IMR-90 (cell line): ENCODE measurements around the gene PDLIM4. TPM values are rescaled to one million over a fixed set of nuclear protein-coding genes. Genes with fewer than 3 reads are reported as not detected.

Experiments
- ATAC-seq: fragments of 200-7000 bp; cut with Tn5 transposase; 2 replicates; pipeline ENCODE4 v1.9.1; 2020; ENCODE audit warnings: low read depth, mild to moderate bottlenecking, moderate library complexity
- BruUV-seq: library from RNA; stranded (reverse); fragments of 400-500 nt; replicated peaks from 2 replicates; lab custom pipeline; 2021; lab: Mats Ljungman, UMichigan
- CTCF ChIA-PET: fragments of 300-600 bp; formaldehyde crosslinking; extraction: SDS; loops from one replicate; lab custom pipeline; 2021; ENCODE audit warnings: antibody characterized with exemption; lab: Yijun Ruan, JAX
- POLR2A ChIA-PET: fragments of 300-600 bp; sonication (Branson Sonifier 250); formaldehyde crosslinking; loops from one replicate; lab custom pipeline; 2022; ENCODE audit warnings: antibody characterized with exemption; ENCODE audit not compliant: unreplicated experiment; lab: Charles Lee
- DNase-seq: peaks from one replicate; pipeline ENCODE4 v3.0.0; 2013
- H2AFZ ChIP-seq: replicated peaks from 2 replicates; pipeline ENCODE3; 2013; ENCODE audit warnings: low read length, mild to moderate bottlenecking; ENCODE audit not compliant: poor library complexity
- H2AK5ac ChIP-seq: 2 replicates; pipeline ENCODE4 v1.6.1; 2013; ENCODE audit warnings: low read depth, low read length, inconsistent platforms
- H2AK9ac ChIP-seq: replicated peaks from 2 replicates; pipeline ENCODE3; 2013; ENCODE audit warnings: mild to moderate bottlenecking, low read depth, low read length, moderate library complexity; ENCODE audit not compliant: poor library complexity
- H2BK120ac ChIP-seq: 2 replicates; pipeline ENCODE4 v1.6.1; 2013; ENCODE audit warnings: low read depth, low read length, inconsistent platforms
- H2BK15ac ChIP-seq: 3 replicates; pipeline ENCODE4 v1.6.1; 2013; ENCODE audit warnings: low read depth, low read length, inconsistent platforms
- H2BK20ac ChIP-seq: 2 replicates; pipeline ENCODE4 v1.6.1; 2013; ENCODE audit warnings: low read depth, mild to moderate bottlenecking, inconsistent platforms, low read length, moderate library complexity
- H2BK5ac ChIP-seq: 2 replicates; pipeline ENCODE4 v1.6.1; 2013; ENCODE audit warnings: mild to moderate bottlenecking, low read depth, low read length, inconsistent platforms; ENCODE audit not compliant: poor library complexity, severe bottlenecking
- H3K14ac ChIP-seq: replicated peaks from 2 replicates; pipeline ENCODE4 v1.6.1; 2013; ENCODE audit warnings: low read depth, low read length, inconsistent platforms
- H3K18ac ChIP-seq: 2 replicates; pipeline ENCODE4 v1.6.1; 2013; ENCODE audit warnings: low read depth, low read length, control low read depth
- H3K23ac ChIP-seq: 2 replicates; pipeline ENCODE4 v1.6.1; 2013; ENCODE audit warnings: low read depth, low read length, inconsistent platforms
- H3K27ac ChIP-seq: 2 replicates; pipeline ENCODE4 v1.5.1; 2013; ENCODE audit warnings: mild to moderate bottlenecking, control low read depth, low read length; ENCODE audit not compliant: insufficient read depth
- H3K27me3 ChIP-seq: 2 replicates; pipeline ENCODE4 v1.6.1; 2013; ENCODE audit warnings: low read length; ENCODE audit not compliant: control insufficient read depth, insufficient read depth
- H3K36me3 ChIP-seq: 2 replicates; pipeline ENCODE4 v1.6.1; 2013; ENCODE audit warnings: low read length, mixed read lengths; ENCODE audit not compliant: control insufficient read depth, insufficient read depth
- H3K4ac ChIP-seq: 2 replicates; pipeline ENCODE4 v1.6.1; 2013; ENCODE audit warnings: low read depth, low read length, inconsistent platforms
- H3K4me1 ChIP-seq: 2 replicates; pipeline ENCODE4 v1.6.1; 2013; ENCODE audit warnings: low read length, mixed read lengths; ENCODE audit not compliant: control insufficient read depth, insufficient read depth
- H3K4me2 ChIP-seq: 2 replicates; pipeline ENCODE4 v1.6.1; 2013; ENCODE audit warnings: low read depth, mild to moderate bottlenecking, control low read depth, low read length, moderate library complexity
- H3K4me3 ChIP-seq: 2 replicates; pipeline ENCODE4 v1.5.1; 2013; ENCODE audit warnings: low read depth, mild to moderate bottlenecking, control low read depth, low read length, moderate library complexity; ENCODE audit not compliant: insufficient read depth
- H3K56ac ChIP-seq: 2 replicates; pipeline ENCODE4 v1.6.1; 2013; ENCODE audit warnings: low read length, inconsistent platforms; ENCODE audit not compliant: insufficient read depth; ENCODE audit errors: extremely low read depth
- H3K79me1 ChIP-seq, 2 experiments: 2 replicates each; pipeline ENCODE4 v1.6.1; 2013; ENCODE audit warnings: low read length in 2 of 2, inconsistent platforms in 1 of 2, low read depth in 1 of 2
- H3K9ac ChIP-seq: 2 replicates; pipeline ENCODE4 v1.6.1; 2013; ENCODE audit warnings: low read depth, low read length, control low read depth
- H3K9me1 ChIP-seq: 2 replicates; pipeline ENCODE4 v1.6.1; 2013; ENCODE audit warnings: low read length, inconsistent platforms; ENCODE audit not compliant: insufficient read depth
- H3K9me3 ChIP-seq: 2 replicates; pipeline ENCODE4 v1.6.1; 2013; ENCODE audit warnings: low read length; ENCODE audit not compliant: control insufficient read depth, insufficient read depth
- H4K20me1 ChIP-seq: 2 replicates; pipeline ENCODE4 v1.6.1; 2013; ENCODE audit warnings: low read length, inconsistent platforms; ENCODE audit not compliant: insufficient read depth
- H4K5ac ChIP-seq: 2 replicates; pipeline ENCODE4 v1.6.1; 2013; ENCODE audit warnings: mild to moderate bottlenecking, low read depth, low read length, control low read depth
- H4K8ac ChIP-seq, 2 experiments: 2 replicates each; pipeline ENCODE4 v1.6.1; 2013; ENCODE audit warnings: low read depth in 2 of 2, low read length in 2 of 2, control low read depth in 1 of 2, inconsistent platforms in 1 of 2
- H4K91ac ChIP-seq: 2 replicates; pipeline ENCODE4 v1.6.1; 2013; ENCODE audit warnings: low read depth, low read length, inconsistent platforms; ENCODE audit not compliant: insufficient read depth
- BHLHE40 ChIP-seq: fragments of 150-350 bp; IDR thresholded peaks from 2 replicates; pipeline ENCODE4 v1.6.1; 2016; ENCODE audit warnings: mild to moderate bottlenecking, low read depth, low read length
- MXI1 ChIP-seq: IDR thresholded peaks from 2 replicates; pipeline ENCODE4 v1.6.1; 2012; ENCODE audit warnings: low read depth, mild to moderate bottlenecking, low read length, moderate library complexity, borderline replicate concordance
- NFE2L2 ChIP-seq: fragments of 150-350 bp; IDR thresholded peaks from 2 replicates; pipeline ENCODE4 v1.6.1; 2016; ENCODE audit warnings: low read depth, mild to moderate bottlenecking, low read length
- POLR2A ChIP-seq: IDR thresholded peaks from 2 replicates; pipeline ENCODE4 v1.6.1; 2012; ENCODE audit warnings: mild to moderate bottlenecking, low read depth, low read length
- RCOR1 ChIP-seq: IDR thresholded peaks from 2 replicates; pipeline ENCODE4 v1.6.1; 2012; ENCODE audit warnings: mild to moderate bottlenecking, low read length, improper control_type of control experiment; ENCODE audit not compliant: insufficient replicate concordance
- SMC3 ChIP-seq: fragments of 150-350 bp; IDR thresholded peaks from 2 replicates; pipeline ENCODE4 v1.6.1; 2016; ENCODE audit warnings: low read depth, mild to moderate bottlenecking, antibody characterized with exemption, low read length, moderate library complexity
- WGBS, 2 experiments: methylation state at CpG; one replicate each; pipeline versions ENCODE4 v1.1.5 to v1.1.7; 2013; ENCODE audit warnings: missing lambda C conversion rate in 2 of 2; ENCODE audit not compliant: insufficient read length in 1 of 2; ENCODE audit errors: extremely low coverage in 2 of 2; 5-methylcytosine and 5-hydroxymethylcytosine counted together
- dilution Hi-C: fragments of 300-500 bp; cut with HindIII; formaldehyde crosslinking; loops from one replicate; pipeline ENCODE4 v1.14.3; 2018; ENCODE audit warnings: low sequenced_read_pairs; ENCODE audit not compliant: unreplicated experiment
- in situ Hi-C: fragments of 300-500 bp; cut with MboI; formaldehyde crosslinking; loops from 3 replicates; pipeline ENCODE4 v1.14.3; 2019; ENCODE audit warnings: low sequenced_read_pairs, inconsistent platforms, mixed read lengths
- intact Hi-C: fragments of 100-400 bp; cut with micrococcal nuclease; formaldehyde crosslinking; loops from 2 replicates; pipeline ENCODE4 v1.10.0; 2022
- polyA plus RNA-seq, 3 experiments: library from polyadenylated mRNA; depleted of rRNA; stranded (reverse); fragments of >200 nt; gene quantifications; 2 replicates each; pipeline ENCODE4 v1.2.3, GENCODE V29; 2012; ENCODE audit warnings: low replicate concordance in 1 of 3
- total RNA-seq: library from RNA; depleted of rRNA; stranded (reverse); fragments of >200 nt; gene quantifications from 2 replicates; pipeline ENCODE4 v1.2.3, GENCODE V29; 2012
- TF ChIP-seq, protein P1 (sequence below): fragments of 150-350 bp; IDR thresholded peaks from 2 replicates; pipeline ENCODE4 v1.6.1; 2017; ENCODE audit warnings: mild to moderate bottlenecking, antibody characterized with exemption, low read length, low read depth
- TF ChIP-seq, protein P2 (sequence below): fragments of 150-350 bp; IDR thresholded peaks from 2 replicates; pipeline ENCODE4 v1.6.1; 2016; ENCODE audit warnings: low read depth, mild to moderate bottlenecking, low read length, moderate library complexity, borderline replicate concordance

PDLIM4 gene
- total and polyA plus RNA-seq, 2 of the 4 experiments (the other 2 are of a cell fraction): 61.1 to 214 TPM

DNA sequence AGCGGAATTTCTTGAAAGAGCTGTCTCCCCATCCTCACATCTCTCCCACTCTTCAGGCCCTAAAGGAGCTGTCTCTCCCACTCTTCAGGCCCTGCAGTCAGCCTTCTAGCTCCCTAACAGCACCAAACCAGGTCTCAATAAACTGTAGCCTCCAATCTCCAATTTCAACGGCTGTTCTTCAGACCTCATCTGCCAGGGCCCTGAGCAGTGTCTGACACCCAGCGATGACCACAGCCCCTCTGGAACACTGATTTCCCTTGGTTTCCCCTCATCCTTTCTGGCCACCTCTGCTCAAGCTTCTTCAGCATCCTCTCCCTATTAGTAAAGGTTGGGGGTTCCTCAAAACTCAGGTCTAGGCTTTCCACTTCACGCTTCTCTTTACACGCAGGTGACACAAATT lies 28.3 kb upstream of the PDLIM4 start:
- Histone ChIP-seq H4K5ac (no peak overlapping the region), H3K27ac (no peak overlapping the region), H2BK20ac (no peak overlapping the region), H3K9ac (no peak overlapping the region), H3K14ac (no peak overlapping the region), H3K4me2 (no peak overlapping the region), H3K23ac (no peak overlapping the region), H2BK5ac (no peak overlapping the region), H3K36me3 (no peaks in the 10 kb centered on the region), H4K20me1 (peaks cover 21% of the 10 kb centered on the region), H3K56ac (no peak overlapping the region), H4K91ac (no peak overlapping the region), H2AFZ (no peak overlapping the region), H3K9me3 (no peaks in the 10 kb centered on the region), H2AK9ac (no peak overlapping the region), H4K8ac (no peak overlapping the region), H2BK15ac (no peak overlapping the region), H3K27me3 (no peaks in the 10 kb centered on the region; the same call in 1 of the 2 replicates), H3K18ac (no peak overlapping the region), H3K4me3 (no peak overlapping the region), H3K4me1 (peaks cover 24% of the 10 kb centered on the region), H2BK120ac (no peak overlapping the region), H3K9me1 (peaks cover 20% of the 10 kb centered on the region), H3K79me1 (peaks cover 19 to 30% of the 10 kb centered on the region in 2 experiments), H2AK5ac (no peak overlapping the region), H3K4ac (no peak overlapping the region)
- no peak for ATAC-seq
- in situ Hi-C loops (no loop called here), dilution Hi-C loops (no loop called here), intact Hi-C loops (no loop called here)
- 88% methylated on average over 1 of the region's 5 CpGs; no CpG with 5 or more reads in 1 of the 2 experiments for WGBS, 2 experiments
- DNase-seq: no peak
- no peak for TF ChIP-seq RCOR1
- no peak for TF ChIP-seq POLR2A
- no peak for TF ChIP-seq SMC3
- no peak for TF ChIP-seq MXI1
- no peak for TF ChIP-seq NFE2L2
- TF ChIP-seq, protein P1, sequence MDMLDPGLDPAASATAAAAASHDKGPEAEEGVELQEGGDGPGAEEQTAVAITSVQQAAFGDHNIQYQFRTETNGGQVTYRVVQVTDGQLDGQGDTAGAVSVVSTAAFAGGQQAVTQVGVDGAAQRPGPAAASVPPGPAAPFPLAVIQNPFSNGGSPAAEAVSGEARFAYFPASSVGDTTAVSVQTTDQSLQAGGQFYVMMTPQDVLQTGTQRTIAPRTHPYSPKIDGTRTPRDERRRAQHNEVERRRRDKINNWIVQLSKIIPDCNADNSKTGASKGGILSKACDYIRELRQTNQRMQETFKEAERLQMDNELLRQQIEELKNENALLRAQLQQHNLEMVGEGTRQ: no peak
- TF ChIP-seq BHLHE40: no peak
- TF ChIP-seq, protein P2, sequence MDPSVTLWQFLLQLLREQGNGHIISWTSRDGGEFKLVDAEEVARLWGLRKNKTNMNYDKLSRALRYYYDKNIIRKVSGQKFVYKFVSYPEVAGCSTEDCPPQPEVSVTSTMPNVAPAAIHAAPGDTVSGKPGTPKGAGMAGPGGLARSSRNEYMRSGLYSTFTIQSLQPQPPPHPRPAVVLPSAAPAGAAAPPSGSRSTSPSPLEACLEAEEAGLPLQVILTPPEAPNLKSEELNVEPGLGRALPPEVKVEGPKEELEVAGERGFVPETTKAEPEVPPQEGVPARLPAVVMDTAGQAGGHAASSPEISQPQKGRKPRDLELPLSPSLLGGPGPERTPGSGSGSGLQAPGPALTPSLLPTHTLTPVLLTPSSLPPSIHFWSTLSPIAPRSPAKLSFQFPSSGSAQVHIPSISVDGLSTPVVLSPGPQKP: no peak
- BruUV-seq: no TSS peak
- ChIA-PET CTCF (no interaction called here), POLR2A (no interaction called here)
